ENCODE results near the gene PRR20G. TPM values are rescaled to one million over a fixed set of nuclear protein-coding genes. Genes with fewer than 3 reads are reported as not detected.

PRR20G gene
- total and polyA plus RNA-seq, 10 of the 15 experiments (the other 5 are each of a cell fraction or from before 2014, with no cell fraction given): not detected

DNA sequence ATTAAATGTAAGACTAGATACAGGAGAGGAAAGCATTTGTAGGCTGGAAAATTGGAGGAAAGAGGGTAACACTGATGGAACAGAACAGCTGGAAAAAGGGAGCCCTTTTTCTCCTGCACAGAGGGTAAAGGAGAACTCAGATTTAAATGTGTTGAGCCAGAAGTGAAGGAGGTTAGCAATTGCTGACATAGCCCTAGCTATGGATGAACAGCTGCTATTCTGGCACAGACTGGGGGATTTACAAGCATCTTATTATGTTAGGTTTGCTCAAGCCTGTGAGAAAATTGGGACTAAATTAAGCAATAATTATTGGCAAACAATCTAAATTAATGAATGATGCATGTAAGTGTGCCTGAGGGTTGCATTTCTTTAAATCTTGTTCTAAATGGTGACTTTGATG lies 40.6 kb upstream of the PRR20G start (continued):
- TF ChIP-seq JUNB (IDR thresholded peaks at IDR 0.05): no peak

DNA sequence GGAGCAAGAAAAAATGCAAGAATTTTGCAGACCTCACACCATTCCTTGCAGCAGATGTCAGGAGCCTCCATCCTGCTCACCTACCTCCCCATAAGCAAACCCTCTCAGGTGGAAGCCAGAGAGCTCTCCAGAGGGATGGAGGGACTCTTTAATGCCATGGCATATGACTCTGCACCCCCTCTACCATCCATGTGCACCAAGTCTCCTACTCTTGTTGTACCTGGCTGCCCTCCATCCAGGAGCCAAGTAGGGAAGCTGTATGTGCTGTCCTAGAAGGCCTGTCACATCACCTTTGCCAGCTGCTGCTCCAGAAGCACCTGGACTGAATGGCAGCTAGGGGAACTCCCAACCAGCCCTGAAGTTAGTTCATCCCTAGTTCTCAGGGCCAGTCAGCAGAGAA lies 38.5 kb upstream of the PRR20G start:
- Histone ChIP-seq H3K36me3 (ENCODE audit: control insufficient read depth in 2 of 2, insufficient read depth in 2 of 2, low read length in 1 of 2) (no peaks in the 10 kb centered on the region), H3K27ac (ENCODE audit: control insufficient read depth, insufficient read depth) (no peak overlapping the region), H3K4me2 (ENCODE audit: control insufficient read depth, insufficient read depth) (no peak overlapping the region), H3K4me3 (no peak overlapping the region), H3K27me3 (replicated peaks in 1 of 2; ENCODE audit: control insufficient read depth in 2 of 2, insufficient read depth in 2 of 2, low read length in 1 of 2) (no peaks in the 10 kb centered on the region), H4K20me1 (ENCODE audit: control insufficient read depth, insufficient read depth) (no peaks in the 10 kb centered on the region; the same call in 1 of the 2 replicates), H3K4me1 (ENCODE audit: control insufficient read depth, insufficient read depth, low read length) (no peaks in the 10 kb centered on the region), H3K9me3 (replicated peaks; ENCODE audit: control insufficient read depth, insufficient read depth, low read length) (peaks cover 4% of the 10 kb centered on the region; the same call in 2 of the 3 replicates), H3K79me2 (ENCODE audit: control insufficient read depth, insufficient read depth, low read length) (no peaks in the 10 kb centered on the region), H3K9ac (ENCODE audit: control insufficient read depth, insufficient read depth, low read length) (no peak overlapping the region), H2AFZ (ENCODE audit: control insufficient read depth, low read depth, low read length) (no peak overlapping the region)
- ATAC-seq: no peak
- SMC1A ChIA-PET (ENCODE audit: uncharacterized antibody, unreplicated experiment): no interaction called here
- in situ Hi-C loops (cut with MboI) (no loop called here), intact Hi-C loops (cut with micrococcal nuclease; ENCODE audit: unreplicated experiment) (no loop called here)
- no peak for FAIRE-seq
- no peak for DNase-seq (ENCODE audit: low read depth, low spot score)
- TF ChIP-seq, protein P1, sequence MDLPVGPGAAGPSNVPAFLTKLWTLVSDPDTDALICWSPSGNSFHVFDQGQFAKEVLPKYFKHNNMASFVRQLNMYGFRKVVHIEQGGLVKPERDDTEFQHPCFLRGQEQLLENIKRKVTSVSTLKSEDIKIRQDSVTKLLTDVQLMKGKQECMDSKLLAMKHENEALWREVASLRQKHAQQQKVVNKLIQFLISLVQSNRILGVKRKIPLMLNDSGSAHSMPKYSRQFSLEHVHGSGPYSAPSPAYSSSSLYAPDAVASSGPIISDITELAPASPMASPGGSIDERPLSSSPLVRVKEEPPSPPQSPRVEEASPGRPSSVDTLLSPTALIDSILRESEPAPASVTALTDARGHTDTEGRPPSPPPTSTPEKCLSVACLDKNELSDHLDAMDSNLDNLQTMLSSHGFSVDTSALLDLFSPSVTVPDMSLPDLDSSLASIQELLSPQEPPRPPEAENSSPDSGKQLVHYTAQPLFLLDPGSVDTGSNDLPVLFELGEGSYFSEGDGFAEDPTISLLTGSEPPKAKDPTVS (IDR thresholded peaks at IDR 0.05; ENCODE audit: low read depth, low read length): no peak
- TF ChIP-seq EP300 (IDR thresholded peaks at IDR 0.05; ENCODE audit: borderline replicate concordance in 1 of 2, control insufficient read depth in 1 of 2, low read depth in 2 of 2, low read length in 2 of 2) (no peak), ATF3 (IDR thresholded peaks at IDR 0.05; ENCODE audit: borderline replicate concordance, extremely low read depth, low read depth, low read length) (no peak), SIX5 (IDR thresholded peaks at IDR 0.05; ENCODE audit: low read depth, low read length, severe bottlenecking) (no peak), CHD2 (IDR thresholded peaks at IDR 0.05; ENCODE audit: borderline replicate concordance, low read depth, low read length) (no peak), ESRRA (IDR thresholded peaks at IDR 0.05; ENCODE audit: low read length) (no peak)
- TF ChIP-seq, protein P2, sequence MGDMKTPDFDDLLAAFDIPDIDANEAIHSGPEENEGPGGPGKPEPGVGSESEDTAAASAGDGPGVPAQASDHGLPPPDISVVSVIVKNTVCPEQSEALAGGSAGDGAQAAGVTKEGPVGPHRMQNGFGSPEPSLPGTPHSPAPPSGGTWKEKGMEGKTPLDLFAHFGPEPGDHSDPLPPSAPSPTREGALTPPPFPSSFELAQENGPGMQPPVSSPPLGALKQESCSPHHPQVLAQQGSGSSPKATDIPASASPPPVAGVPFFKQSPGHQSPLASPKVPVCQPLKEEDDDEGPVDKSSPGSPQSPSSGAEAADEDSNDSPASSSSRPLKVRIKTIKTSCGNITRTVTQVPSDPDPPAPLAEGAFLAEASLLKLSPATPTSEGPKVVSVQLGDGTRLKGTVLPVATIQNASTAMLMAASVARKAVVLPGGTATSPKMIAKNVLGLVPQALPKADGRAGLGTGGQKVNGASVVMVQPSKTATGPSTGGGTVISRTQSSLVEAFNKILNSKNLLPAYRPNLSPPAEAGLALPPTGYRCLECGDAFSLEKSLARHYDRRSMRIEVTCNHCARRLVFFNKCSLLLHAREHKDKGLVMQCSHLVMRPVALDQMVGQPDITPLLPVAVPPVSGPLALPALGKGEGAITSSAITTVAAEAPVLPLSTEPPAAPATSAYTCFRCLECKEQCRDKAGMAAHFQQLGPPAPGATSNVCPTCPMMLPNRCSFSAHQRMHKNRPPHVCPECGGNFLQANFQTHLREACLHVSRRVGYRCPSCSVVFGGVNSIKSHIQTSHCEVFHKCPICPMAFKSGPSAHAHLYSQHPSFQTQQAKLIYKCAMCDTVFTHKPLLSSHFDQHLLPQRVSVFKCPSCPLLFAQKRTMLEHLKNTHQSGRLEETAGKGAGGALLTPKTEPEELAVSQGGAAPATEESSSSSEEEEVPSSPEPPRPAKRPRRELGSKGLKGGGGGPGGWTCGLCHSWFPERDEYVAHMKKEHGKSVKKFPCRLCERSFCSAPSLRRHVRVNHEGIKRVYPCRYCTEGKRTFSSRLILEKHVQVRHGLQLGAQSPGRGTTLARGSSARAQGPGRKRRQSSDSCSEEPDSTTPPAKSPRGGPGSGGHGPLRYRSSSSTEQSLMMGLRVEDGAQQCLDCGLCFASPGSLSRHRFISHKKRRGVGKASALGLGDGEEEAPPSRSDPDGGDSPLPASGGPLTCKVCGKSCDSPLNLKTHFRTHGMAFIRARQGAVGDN (IDR thresholded peaks at IDR 0.05): no peak
- CTCF ChIA-PET: no interaction called here
- no TSS peak for BruUV-seq (replicated peaks)
- POLR2A ChIA-PET: no interaction called here
- RAD21 ChIA-PET (ENCODE audit: unreplicated experiment): no interaction called here
